ENCODE measurements around the gene SLC47A1.

DNA sequence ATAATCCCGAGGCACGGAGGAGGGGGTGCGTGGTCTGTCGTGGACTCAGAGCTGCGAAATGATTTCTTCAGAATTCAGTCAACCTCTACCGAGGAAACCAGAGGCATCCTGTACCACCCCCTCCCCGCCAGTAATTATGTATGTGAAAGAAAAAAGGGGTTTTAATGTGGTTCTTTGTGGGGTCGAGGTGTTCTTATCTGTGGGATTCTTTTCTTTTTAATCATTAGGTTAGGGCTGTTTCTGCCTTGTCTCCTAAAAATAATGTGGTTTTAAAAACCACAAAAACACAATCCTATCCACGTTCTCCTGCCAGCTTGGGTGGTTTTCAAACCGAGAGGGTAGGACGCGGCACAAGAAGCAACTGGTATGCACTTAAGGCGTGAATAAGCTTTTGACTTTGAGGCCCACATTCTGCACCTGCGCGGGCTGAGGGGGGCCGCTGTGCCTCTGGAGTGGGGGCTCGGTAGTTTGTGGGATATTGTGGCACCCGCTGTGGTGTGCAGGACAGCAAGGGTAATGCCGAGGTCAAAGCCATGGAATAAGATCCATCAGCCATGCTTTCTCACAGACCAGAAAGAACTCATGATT, 1.0 kb downstream of the SLC47A1 start:
- TF ChIP-seq, protein P1, sequence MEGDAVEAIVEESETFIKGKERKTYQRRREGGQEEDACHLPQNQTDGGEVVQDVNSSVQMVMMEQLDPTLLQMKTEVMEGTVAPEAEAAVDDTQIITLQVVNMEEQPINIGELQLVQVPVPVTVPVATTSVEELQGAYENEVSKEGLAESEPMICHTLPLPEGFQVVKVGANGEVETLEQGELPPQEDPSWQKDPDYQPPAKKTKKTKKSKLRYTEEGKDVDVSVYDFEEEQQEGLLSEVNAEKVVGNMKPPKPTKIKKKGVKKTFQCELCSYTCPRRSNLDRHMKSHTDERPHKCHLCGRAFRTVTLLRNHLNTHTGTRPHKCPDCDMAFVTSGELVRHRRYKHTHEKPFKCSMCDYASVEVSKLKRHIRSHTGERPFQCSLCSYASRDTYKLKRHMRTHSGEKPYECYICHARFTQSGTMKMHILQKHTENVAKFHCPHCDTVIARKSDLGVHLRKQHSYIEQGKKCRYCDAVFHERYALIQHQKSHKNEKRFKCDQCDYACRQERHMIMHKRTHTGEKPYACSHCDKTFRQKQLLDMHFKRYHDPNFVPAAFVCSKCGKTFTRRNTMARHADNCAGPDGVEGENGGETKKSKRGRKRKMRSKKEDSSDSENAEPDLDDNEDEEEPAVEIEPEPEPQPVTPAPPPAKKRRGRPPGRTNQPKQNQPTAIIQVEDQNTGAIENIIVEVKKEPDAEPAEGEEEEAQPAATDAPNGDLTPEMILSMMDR (IDR thresholded peaks at IDR 0.05), result no peak
- TF ChIP-seq POLR2A (IDR thresholded peaks at IDR 0.05) (no peak), EP300 (IDR thresholded peaks at IDR 0.05) (no peak)

All from gastroesophageal sphincter (tissue), 3 donors.